Hematopoietic multipotent progenitor cell treated with erythropoietin and hydrocortisone succinate and interleukin-3 and kit ligand, for 4 days (in vitro differentiated cells): Measurements from ENCODE around the gene RPS6KA3.
"Not testable (repeated sequence)": the region's sequence is repeated elsewhere in the genome, so short reads cannot be mapped to it uniquely, and the experiment has no call there.

Experiments used
- DNase-seq: peaks from one replicate; pipeline ENCODE4 v3.0.0-alpha.2; 2015

The RPS6KA3 gene

DNA sequence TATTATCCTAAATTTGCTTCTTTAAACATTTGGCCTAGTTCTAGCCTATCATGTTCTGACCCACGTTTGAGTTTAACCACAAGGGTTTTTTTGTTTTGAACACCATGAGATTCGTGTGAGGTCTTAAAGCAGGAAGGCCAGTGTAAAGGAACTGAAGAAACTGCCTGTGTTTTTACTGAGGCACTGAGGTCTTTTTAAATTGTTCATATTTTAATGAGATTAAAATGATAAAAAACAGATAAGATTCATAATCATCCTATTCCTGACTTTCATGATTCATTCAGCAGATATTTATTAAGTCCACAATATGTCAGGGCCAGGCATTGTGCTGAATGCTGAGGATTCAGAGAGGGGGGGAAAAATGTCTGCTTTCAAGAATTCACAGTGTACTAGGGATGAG, 3.2 kb downstream of the RPS6KA3 start:
- DNase-seq = peak; percentile 68

DNA sequence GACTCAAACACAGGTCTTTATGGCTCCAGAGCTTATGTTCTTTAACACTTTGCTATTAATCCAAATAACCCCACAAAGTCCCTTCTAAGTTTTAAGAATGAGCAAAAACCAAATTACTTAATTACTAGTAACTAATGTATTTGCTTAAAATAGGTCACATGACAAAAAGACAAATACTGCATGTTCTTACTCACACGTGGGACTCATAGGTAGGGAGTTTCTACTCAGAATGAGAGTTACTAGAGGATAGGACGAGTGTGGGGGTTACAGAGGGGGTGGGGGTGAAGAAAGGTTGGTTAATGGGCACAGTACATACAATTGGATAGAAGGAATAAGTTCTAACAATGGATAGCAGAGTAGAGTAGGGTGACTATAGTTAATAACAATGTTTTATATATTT, 5.8 kb downstream of the RPS6KA3 start:
- no peak for DNase-seq

DNA sequence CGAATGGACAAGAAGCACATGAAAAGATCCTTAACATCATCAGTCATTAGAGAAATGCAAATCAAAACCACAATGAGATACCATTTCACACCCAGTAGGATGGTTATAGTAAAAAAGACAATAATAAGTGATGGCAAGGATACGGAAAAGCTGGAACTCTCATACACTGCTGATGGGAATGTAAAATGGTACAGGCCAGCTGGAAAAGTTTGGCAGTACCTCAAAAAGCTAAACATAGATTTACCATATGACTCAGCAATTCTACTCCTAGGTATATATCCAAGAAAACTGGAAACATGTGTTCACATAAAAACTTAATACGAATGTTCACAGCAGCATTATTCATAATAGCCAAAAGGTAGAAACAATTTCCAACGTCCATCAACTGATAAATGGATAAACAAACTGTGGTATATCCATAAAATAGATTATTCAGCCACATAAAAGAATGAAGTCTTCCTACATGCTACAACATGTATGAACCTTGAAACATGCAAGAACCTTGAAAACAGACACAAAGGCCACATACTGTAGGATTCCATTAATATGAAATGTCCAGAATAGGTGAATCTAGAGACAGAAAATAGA, 11.9 kb downstream of the RPS6KA3 start:
- no peak for DNase-seq

DNA sequence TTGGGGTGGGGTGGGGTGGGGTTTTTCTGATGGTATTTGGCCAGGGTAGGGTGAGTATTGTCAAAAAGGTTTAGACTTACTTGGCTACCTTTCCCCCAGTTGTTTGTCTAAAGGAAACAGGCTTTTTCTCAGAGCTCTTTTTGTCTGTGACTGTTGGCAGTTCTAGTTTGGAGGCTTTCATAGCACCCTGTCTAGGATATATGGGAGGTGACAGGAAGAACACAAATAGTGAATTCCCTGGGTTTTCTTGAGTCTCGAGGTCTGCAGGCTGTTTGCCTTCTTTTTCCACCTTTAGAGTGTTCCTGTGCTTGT, 13.5 kb downstream of the RPS6KA3 start:
- no peak for DNase-seq

DNA sequence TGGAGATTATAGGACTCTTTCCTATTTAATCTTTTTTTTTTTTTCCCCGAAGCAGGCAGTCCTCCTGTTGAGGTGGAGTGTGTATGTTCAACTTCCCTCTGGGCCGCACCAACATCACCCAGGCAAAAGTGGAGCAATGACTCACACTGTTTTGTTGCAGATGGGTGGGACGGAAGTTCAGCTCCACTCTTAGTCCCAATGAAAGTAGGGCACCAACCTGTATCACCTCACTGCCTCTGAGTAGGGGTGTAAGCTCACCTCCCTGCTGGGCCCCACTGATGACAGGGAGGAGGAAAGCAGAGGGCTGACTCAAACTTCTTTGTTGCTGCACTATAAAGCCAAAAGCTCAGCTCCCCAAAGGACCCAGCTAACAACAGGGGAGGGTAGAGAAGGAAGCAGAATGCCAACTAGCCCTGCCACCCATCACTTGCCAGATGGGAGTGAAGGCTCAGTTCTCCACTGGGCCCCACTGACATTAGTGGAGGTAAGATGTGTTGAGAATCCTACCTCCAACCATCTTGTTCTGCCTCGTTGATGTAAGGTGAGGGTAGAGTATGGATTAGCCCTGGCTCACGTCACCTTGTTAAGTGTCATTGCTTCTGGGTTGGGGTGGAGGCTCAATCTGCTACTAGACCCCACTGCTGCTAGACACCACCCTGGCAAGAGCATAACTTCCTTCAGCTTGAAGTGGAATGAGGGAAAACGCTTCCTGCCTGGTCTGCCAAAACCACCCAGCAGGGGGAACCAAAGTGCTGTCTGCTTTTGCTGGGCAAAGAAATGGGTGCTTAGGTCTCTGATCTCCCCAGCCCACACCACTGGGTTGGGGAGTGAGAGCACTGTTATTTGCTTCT, 14.1 kb downstream of the RPS6KA3 start:
- peak; percentile 63 for DNase-seq

DNA sequence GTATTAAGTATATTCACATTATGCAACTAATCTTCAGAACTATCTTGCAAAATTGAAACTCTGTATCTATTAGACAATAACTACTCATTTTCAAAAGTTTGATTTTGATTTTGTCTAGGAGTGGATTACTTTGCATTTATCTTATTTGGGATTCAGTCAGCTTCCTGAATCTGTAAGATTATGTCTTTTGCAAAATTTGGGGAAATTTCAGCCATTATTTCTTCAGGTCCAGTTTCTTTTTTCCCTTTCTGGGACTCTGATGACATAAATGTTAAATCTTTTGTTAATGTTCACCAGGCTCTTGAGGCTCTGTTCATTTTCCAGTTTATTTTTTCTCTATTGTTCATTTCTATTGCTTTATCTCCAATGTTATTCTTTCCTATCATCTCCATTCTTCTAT, 15.0 kb downstream of the RPS6KA3 start:
- DNase-seq = no peak

DNA sequence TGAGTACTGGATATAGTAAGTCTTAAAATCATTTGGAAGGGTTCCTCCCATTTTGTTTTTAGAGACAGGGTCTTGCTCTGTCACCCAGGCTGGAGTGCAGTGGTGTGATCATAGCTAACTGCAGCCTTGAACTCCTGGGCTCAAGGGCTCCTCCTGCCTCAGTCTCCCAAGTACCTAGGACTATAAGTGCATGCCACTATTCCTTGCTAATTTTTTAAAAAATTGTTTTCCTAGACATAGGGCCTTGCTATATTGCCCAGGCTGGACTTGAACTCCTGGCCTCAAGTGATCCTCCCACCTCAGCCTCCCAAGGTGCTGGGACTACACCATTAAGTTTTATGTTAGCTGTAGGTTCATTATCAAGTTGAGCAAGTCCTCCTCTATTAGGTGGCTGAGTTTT, 16.6 kb downstream of the RPS6KA3 start:
- not testable (repeated sequence) for DNase-seq

DNA sequence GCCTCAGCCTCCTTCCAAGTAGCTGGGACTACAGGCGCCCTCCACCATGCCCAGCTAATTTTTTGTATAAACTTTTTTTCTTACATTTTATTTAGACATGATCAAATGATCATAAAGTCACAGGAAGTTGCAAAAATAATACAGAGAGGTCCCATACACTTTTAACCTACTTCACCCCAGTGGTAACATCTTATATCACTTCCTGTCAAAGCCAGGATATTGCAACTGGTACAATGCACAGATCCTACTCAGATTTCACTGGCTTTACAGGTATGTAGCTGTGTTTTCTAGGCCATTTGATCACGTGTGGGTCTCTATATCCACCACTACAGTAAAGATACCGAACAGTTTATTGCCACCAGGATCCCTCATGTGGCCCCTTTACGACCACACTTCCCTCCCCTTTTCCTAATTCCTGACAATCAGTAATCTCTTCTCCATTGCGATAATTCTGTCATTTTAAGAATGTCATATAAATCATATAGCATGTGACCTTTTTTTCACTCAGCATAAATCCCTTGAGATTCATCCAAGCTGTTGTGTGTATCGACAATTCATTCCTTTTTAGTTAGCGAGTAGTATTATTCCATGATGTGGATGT, 18.0 kb downstream of the RPS6KA3 start:
- DNase-seq = no peak

DNA sequence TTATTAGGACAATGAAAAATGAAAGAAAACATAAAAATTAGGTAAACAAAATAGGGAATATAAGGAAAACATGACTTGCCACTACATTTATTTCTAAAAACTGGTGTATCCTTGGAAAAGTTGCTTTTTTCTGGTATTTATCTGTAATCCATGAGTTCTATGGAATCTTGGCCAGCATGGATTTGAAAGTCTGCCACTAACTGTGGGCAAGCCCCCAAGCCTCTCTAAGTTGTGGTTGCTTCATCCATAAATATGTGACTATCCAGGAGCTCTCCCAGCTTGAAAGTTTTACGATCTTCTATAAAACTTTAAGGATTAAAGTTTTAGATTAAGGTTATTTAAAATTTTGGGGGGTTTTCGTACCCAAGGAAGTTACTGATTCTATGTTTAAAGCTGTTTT, 21.8 kb downstream of the RPS6KA3 start:
- no peak for DNase-seq

DNA sequence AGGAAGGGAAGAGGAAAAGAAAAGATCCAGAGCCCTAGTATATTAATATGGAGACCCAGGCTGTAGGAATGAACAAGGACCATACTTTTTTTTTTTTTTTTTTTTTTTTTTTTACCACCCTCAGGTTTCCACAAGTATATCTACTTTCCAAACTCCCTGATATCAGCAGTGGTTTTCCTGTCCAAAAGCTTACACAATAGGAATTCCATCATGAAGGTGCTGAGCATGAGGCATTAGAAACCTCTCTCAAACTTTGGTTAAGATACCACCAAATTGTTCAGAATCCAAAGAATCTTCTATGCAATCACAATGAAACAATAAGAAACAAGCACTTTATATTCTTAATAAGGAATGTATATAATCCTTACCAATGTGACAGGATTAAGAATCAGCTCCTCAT, 26.5 kb downstream of the RPS6KA3 start:
- DNase-seq = no peak

DNA sequence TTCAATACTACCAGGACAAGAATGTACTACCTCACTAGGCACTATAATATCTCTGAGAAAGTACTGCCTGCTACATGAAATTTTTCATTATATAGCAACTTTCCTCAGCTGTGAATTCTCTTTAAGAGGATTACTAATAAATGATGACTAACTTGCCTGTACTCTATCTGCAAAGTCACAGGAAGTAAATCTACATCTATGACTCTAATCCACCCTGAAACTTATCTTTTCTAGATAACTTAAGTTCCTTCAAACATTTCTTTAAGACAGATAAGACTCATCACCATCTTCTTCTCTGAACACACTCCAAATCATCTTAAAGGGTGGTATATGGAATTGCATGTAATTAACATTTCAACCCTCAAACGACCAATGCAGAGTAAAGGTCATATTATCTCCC, 28.8 kb downstream of the RPS6KA3 start:
- no peak for DNase-seq

DNA sequence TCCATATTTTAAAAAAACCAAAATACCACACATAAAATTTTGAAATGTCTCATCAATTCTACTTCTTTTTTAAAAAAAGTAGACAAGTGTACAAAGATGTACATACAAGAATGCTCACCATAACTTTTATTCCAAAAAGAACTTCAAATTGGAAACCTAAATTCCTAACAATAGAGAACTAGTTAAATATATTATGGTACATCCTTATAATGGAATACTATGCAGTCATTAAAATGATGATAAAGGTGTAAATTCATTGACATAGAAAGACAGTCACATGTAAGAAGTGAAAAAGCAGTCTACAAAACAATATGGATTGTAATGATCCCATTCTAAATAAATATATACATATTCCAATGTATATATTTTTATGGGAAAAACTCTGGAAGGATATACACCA, 31.0 kb downstream of the RPS6KA3 start:
- DNase-seq = no peak

DNA sequence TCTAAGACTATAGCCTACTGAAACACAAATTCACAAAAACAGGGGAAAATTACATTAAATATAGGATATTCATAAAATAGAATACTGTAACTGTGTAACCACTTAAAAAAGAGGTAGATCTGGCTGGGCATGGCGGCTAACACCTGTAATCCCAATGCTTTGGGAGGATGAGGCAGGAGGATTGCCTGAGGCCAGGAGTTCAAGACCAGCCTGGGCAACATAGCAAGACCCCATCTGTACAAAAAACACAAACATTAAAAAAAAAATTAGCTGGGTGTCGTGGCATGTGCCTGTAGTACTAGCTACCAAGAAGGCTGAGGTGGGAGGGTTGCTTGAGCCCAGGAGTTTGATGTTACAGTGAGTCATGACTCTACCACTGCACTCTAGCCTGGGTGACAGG, 33.4 kb downstream of the RPS6KA3 start:
- no peak for DNase-seq

DNA sequence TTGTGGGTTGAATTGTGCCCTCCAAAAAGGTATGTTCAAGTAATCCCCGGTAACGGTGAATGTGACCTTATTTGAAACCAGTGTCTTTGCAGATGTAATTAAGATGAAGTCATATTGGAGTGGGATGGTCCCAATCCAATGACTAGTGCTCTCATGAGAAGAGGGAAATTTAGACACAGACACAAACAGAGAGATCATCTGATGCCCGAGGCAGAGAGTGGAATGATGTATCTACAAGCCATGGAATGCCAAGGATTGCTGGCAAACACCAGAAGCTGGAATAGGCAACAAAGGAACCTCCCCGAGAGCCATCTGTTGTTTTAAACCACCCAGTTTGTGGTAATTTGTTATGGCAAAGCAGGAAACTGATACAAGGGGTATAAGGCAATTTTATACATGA, 35.1 kb downstream of the RPS6KA3 start:
- no peak for DNase-seq

DNA sequence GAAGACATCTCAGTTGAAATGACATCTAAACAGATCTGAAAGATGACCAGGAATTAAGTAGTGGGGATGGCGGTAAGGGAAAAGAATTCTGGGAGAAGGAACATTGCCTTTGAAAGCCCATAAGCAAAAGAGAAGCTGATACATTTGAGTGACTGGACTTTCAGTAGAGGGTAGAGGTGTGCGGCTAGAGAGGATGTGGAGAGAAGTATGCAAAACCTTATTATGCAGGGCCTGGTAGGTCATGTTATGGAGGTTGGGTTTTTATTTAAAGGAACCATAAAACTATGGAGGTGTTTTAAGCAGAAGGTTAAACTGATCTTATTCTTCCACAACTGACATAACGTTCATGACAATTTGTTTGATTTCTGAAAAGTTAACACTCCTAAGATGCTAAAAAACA, 36.3 kb downstream of the RPS6KA3 start:
- DNase-seq = no peak

DNA sequence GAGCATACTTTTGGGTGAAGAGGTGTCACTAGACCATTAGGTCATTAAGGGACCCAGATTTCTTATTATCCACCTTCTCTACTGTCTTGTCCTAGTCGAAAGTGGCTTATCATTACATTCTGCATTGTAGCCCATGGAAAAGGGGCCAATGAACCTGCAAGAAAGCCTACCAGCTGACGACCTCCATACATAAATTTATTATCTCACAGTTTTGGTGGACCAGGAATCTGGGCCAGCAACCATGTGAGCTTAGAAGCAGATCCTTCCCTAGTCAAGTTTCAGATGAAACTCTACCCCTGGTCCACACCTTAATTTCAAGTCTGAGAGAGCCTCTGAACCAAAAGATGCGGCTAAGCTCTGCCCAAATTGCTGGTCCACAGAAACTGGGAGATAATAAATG, 37.6 kb downstream of the RPS6KA3 start:
- DNase-seq = no peak

DNA sequence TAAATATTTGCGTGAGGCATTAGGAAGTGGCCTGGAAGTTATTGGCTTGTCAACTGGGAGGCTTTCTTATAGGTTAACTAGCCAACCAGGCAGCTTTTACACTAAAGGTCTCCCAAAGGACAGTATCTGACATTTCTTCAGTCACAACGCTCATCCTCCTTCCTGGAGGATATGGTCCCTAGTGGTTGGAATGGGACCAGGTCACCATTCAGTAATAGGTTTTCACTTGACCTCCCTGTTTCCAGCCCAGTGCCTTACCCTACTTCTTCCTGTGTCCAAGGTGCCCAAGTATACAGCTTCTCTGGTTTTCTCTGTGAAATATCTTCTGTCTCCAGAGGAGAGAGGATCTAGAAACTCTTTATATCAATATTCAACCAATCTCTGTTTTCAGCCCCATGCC, 38.5 kb downstream of the RPS6KA3 start:
- DNase-seq = no peak

DNA sequence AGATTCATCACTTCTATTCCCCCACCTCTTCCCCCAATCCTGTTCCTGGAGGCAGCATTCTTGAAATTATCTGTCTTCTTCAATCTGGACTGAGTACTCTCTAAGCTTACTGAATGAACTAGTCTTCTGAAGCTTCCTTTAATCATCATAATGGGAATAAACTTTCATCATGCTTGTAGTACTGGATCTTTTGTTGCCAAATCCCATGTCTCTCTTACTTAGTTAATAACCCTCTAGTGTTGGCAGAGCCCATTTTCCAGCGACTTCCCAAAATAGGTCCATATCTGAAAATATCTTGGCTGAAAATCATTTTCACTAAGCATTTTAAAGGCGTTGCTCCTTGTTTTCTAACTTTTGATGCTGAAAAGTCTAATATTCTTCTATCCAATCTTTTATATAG, 39.6 kb downstream of the RPS6KA3 start:
- no peak for DNase-seq

DNA sequence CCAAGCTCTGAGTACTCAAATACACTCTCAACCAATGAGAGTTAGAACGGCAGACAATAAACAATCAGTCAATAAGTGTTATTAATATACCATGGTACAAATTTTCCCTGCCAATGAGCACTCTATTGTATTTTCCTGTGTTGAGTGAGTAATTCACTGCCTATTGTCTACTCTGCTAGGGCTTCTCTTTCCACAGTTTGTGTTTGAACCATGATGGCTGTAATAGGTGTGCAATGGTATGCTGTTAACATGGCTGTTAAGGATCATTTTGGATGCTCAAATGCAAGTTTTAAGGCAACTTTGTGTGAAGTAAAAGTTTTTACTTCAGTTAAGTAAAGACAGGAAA, 41.2 kb downstream of the RPS6KA3 start:
- no peak for DNase-seq

DNA sequence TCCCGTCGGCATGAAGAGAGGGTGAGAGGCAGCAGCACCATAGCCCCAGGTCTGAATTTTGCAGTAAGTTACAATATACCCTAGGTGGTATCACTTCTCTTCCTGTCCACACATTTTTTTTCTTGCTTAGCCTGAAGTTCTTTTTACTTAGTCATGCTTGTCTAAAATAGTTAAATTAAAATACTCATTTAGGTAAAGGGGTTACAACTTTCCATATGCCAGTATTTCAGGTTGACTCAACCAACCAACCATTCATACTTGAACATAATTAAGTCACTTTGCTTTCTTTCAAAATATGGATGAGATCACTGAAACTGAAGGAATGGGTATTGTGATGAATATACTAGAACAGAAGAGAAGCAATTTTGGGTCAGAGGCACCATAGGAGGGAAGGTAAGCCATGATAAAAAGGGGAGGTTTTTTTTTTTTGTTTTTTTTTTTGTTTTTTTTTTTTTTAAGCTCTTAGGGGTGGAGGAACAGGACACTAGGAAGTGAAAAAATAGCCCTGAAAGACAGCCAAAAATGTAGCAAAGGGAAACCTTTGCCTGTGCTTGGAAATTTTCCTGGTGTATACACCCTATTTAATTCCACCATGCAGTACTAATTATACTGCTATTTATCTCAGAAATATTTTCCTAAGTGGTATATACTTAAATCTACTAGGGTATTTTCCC, 41.8 kb downstream of the RPS6KA3 start:
- peak; percentile 9 for DNase-seq

DNA sequence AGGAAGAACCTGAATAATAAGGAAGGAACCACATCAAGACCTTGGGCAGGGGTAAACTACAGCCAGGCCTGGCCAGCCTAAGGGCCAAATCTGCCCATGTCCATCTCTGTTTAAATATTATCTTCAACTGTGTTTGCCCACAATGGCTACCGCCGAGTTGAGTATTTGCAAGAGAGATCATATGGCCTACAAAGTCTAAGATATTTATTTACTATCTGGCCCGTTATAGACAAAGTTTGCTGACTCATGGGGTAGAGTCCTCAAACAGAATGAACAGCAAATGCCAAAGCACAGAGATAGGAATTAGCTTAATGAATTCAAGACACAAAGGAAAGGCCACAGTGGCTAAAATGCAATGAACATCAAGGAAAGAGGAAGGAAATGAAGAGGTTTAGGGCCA, 44.8 kb downstream of the RPS6KA3 start:
- DNase-seq = peak; percentile 61

DNA sequence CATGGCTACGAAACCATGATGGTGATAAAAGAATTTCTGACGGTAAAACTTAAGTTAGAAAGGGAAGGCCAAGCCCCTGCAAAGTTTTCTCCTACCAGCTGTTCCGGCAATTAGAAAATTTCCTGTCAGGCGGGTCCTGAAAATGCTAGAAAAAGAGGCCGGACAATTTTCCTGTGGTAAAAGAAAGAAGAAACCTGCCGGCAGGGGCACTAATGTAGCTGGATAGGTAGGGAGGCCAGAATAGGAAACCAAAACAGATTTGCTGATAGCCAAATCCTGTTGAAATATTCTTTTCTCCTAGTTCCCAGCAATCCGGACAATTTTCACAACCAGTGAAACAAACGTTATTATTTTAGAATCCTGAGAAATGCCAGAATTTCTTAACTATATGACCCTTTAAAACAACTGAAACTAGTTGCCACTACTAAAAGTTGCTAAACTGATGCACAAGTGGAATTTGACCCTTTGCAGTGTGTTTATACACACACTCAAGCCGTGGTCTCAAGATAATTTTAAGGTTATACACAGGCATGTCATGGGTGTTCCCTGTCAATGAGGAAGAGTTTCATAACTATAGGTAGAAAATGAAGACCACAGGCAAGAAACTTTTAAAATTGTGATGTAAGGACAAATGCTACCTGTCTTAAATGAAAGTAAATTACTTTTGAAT, 47.7 kb downstream of the RPS6KA3 start:
- DNase-seq = peak; percentile 38

DNA sequence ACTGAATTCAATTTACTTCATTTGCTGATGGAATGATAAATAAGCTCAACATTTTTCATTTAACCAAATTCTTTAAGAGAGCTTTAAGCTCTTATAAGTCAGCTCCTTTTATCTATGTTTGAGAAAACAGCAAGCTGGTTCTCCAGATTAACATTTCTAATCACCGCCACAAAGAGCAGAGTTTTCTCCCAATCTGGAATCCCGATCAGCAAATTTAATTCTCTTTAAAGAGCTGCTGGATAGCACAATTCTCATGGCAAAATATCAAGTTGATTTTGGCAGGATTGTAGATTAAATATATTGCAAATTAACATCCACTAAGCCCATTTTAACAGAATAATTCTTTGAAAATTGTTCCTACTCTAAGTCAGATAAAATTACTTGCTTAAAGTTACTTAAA, 48.8 kb downstream of the RPS6KA3 start:
- DNase-seq = peak; percentile 28

DNA sequence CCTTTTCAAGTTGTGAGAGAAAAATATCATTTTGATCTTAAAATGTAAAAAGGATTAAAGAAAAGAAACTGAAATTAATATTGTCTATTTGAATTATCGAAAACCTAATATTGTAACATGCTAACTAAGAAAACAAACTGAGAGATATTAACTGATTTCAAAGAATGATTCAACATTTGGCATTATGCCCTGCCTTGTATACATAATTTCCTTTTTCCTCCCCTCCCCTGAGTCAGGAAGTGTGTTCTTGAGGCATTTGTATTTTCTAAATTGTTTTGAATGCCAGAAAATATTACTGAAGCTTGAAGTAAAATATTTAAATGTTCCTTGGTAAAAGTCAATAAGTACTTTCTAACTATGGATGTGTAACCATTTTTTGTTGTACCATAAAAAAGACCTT, 49.4 kb downstream of the RPS6KA3 start:
- peak; percentile 63 for DNase-seq
